ENCODE data around the gene DTNA. TPM values are rescaled to one million over a fixed set of nuclear protein-coding genes. Genes with fewer than 3 reads are reported as not detected.

Gene DTNA
- total RNA-seq, 1 experiment from 2014 or later, result not detected

DNA sequence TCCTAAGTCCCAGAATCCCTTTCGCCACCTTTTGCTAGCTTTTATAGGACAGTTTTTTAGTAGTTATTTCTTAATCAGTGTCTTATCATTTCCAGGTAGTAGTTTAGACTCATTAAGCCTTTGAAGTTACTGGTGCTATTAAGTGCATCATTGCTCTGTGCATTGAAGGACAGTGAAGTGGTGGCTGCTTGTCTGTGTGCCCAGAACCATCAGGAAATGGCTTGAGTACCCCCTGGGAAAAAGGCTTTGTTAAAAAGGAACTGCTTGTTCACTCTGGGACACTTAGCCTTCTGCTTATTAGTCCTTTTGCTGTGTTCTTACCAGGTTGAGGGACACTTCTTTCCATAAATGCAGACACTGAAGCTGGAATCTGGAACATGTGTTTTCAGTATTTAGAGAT lies 30.0 kb downstream of the DTNA start:
- ChIA-PET CTCF (no interaction called here), POLR2A (ENCODE audit: unreplicated experiment) (no interaction called here)

DNA sequence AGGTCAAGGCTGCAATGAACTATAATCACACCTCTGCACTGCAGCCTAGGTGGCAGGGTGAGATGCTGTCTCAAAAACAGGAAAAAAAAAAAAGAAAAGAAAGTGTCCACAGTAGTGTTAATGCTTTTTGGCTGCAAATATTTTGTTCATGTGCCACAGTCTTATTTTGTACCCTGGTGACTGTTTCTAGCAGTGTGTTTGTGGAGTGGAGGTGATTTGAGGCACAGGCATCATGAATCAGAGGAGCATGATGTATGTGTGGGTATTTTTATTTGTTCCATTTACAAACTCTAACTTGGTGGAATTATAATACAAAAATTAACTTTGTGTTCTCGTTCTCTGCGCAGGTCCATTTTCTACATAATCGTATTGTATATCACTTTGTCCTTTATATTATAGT lies 30.6 kb downstream of the DTNA start:
- no peak overlapping the region for H3K27ac ChIP-seq
- TF ChIP-seq EZH2 (IDR thresholded peaks at IDR 0.05; ENCODE audit: low read depth), result no peak
- TF ChIP-seq, protein P1, sequence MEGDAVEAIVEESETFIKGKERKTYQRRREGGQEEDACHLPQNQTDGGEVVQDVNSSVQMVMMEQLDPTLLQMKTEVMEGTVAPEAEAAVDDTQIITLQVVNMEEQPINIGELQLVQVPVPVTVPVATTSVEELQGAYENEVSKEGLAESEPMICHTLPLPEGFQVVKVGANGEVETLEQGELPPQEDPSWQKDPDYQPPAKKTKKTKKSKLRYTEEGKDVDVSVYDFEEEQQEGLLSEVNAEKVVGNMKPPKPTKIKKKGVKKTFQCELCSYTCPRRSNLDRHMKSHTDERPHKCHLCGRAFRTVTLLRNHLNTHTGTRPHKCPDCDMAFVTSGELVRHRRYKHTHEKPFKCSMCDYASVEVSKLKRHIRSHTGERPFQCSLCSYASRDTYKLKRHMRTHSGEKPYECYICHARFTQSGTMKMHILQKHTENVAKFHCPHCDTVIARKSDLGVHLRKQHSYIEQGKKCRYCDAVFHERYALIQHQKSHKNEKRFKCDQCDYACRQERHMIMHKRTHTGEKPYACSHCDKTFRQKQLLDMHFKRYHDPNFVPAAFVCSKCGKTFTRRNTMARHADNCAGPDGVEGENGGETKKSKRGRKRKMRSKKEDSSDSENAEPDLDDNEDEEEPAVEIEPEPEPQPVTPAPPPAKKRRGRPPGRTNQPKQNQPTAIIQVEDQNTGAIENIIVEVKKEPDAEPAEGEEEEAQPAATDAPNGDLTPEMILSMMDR (conservative IDR thresholded peaks at IDR 0.05), result no peak
- DNase-seq, result no peak
- no peaks in the 10 kb centered on the region for H3K36me3 ChIP-seq (ENCODE audit: low read depth)
- no peak overlapping the region for H3K4me3 ChIP-seq
- no peak overlapping the region for H3K4me2 ChIP-seq
- H2AFZ ChIP-seq, result no peak overlapping the region
- ChIA-PET CTCF (no interaction called here), POLR2A (ENCODE audit: unreplicated experiment) (no interaction called here)
- no peaks in the 10 kb centered on the region for H3K4me1 ChIP-seq (replicated peaks; ENCODE audit: insufficient read depth)
- H4K20me1 ChIP-seq (ENCODE audit: insufficient read depth), result no peaks in the 10 kb centered on the region
- intact Hi-C loops (cut with micrococcal nuclease; ENCODE audit: unreplicated experiment), result no loop called here
- no peaks in the 10 kb centered on the region for H3K9me2 ChIP-seq (ENCODE audit: insufficient read depth)
- no peaks in the 10 kb centered on the region for H3K79me2 ChIP-seq (ENCODE audit: low read depth)
- H3K27me3 ChIP-seq (ENCODE audit: insufficient read depth, low read depth), result no peaks in the 10 kb centered on the region
- H3K9me3 ChIP-seq (ENCODE audit: insufficient read depth, low read depth), result no peaks in the 10 kb centered on the region
- H3F3A ChIP-seq (ENCODE audit: insufficient read depth, low read depth), result no peaks in the 10 kb centered on the region
- no TSS peak for BruUV-seq (replicated peaks)

More for the DNA sequence above, 30.0 kb downstream of the DTNA start:
- Histone ChIP-seq H2AFZ (no peak overlapping the region), H4K20me1 (ENCODE audit: insufficient read depth) (no peaks in the 10 kb centered on the region), H3K36me3 (ENCODE audit: low read depth) (no peaks in the 10 kb centered on the region), H3K4me1 (replicated peaks; ENCODE audit: insufficient read depth) (no peaks in the 10 kb centered on the region), H3K9me2 (ENCODE audit: insufficient read depth) (no peaks in the 10 kb centered on the region), H3K27me3 (ENCODE audit: insufficient read depth, low read depth) (no peaks in the 10 kb centered on the region), H3K4me3 (no peak overlapping the region), H3F3A (ENCODE audit: insufficient read depth, low read depth) (no peaks in the 10 kb centered on the region), H3K4me2 (no peak overlapping the region), H3K27ac (no peak overlapping the region), H3K9me3 (ENCODE audit: insufficient read depth, low read depth) (no peaks in the 10 kb centered on the region), H3K79me2 (ENCODE audit: low read depth) (no peaks in the 10 kb centered on the region)
- BruUV-seq (replicated peaks), result no TSS peak
- intact Hi-C loops (cut with micrococcal nuclease; ENCODE audit: unreplicated experiment), result no loop called here
- TF ChIP-seq, protein P1 (conservative IDR thresholded peaks at IDR 0.05), result no peak
- no peak for TF ChIP-seq EZH2 (IDR thresholded peaks at IDR 0.05; ENCODE audit: low read depth)
- no peak for DNase-seq

DNA sequence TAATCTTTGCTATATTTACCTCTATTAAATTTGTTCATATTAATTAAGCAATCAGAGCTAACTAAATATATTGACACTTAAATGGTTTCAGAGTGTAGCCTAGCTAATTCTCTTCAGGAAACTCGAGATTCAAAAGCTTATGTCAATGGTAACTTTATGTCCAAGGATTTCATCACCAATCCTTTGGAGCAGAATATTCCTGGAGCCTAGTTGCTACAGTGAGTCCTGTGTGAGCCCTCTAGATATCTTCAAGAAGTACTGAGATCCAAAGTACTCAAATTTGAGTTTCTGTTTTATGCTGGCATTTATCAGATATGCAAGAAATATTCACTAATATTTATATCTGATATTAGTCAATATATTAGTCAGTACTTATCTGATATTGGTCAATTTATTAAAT lies 31.3 kb downstream of the DTNA start:
- no peak for TF ChIP-seq EZH2 (IDR thresholded peaks at IDR 0.05; ENCODE audit: low read depth)
- TF ChIP-seq, protein P1 (conservative IDR thresholded peaks at IDR 0.05), result no peak
- Histone ChIP-seq H3K36me3 (ENCODE audit: low read depth) (no peaks in the 10 kb centered on the region), H3K27ac (no peak overlapping the region), H3K9me2 (ENCODE audit: insufficient read depth) (no peaks in the 10 kb centered on the region), H3K9me3 (ENCODE audit: insufficient read depth, low read depth) (no peaks in the 10 kb centered on the region), H3K4me3 (no peak overlapping the region), H3K4me2 (no peak overlapping the region), H3K4me1 (replicated peaks; ENCODE audit: insufficient read depth) (no peaks in the 10 kb centered on the region), H3K79me2 (ENCODE audit: low read depth) (no peaks in the 10 kb centered on the region), H2AFZ (no peak overlapping the region), H3K27me3 (ENCODE audit: insufficient read depth, low read depth) (no peaks in the 10 kb centered on the region), H4K20me1 (ENCODE audit: insufficient read depth) (no peaks in the 10 kb centered on the region), H3F3A (ENCODE audit: insufficient read depth, low read depth) (no peaks in the 10 kb centered on the region)
- DNase-seq, result no peak
- CTCF ChIA-PET, result no interaction called here
- no TSS peak for BruUV-seq (replicated peaks)
- intact Hi-C loops (cut with micrococcal nuclease; ENCODE audit: unreplicated experiment), result no loop called here
- POLR2A ChIA-PET (ENCODE audit: unreplicated experiment), result no interaction called here
